Measurements from ENCODE around the gene ADK. TPM values are rescaled to one million over a fixed set of nuclear protein-coding genes. Genes with fewer than 3 reads are reported as not detected.
A peak's percentile ranks its signal among the peaks of the same experiment; 100 is the strongest.

The ADK gene
- total and polyA plus RNA-seq, 2 experiments from 2014 or later, result 39.9 to 53.0 TPM

DNA sequence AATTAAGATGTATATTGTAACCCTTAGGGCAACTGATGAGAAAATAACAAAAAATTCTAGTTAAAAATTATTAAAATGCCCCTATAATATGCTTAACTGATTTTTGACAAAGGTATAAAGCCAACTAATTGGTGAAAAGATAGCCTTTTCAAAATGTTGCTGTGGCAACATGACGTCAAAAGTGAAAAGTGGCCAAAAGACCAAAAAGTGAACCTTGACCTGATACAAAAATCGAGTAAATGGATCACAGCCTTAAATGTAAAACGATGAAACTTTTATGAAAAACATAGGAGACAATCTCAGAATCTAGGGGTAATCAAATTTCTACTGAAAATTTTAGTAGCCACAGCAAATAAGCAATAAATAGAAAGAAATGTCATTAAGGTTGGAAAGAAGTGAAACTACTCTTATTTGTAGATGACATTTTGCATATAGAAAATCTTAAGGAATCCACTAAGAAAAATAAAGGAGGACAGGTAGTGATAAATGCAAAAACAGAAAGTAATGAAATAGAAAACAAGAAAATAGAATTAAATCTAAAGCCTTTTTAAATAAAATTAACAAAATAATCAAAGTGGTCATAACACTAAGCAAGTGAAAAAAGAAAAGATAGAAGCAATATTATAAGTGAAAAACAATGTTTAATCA, 285.6 kb downstream of the ADK start (continued):
- TF ChIP-seq CTCF (conservative IDR thresholded peaks at IDR 0.05; ENCODE audit: low read depth in 2 of 2) (no peak), NANOG (IDR thresholded peaks at IDR 0.05; ENCODE audit: borderline replicate concordance) (no peak), POLR2AphosphoS5 (IDR thresholded peaks at IDR 0.05; ENCODE audit: low read depth) (no peak), CREB1 (CRISPR knock-in tag; IDR thresholded peaks at IDR 0.05; ENCODE audit: low read depth) (no peak), EZH2 (IDR thresholded peaks at IDR 0.05; ENCODE audit: low read depth, unreplicated experiment) (no peak)
- TF ChIP-seq, protein P1, sequence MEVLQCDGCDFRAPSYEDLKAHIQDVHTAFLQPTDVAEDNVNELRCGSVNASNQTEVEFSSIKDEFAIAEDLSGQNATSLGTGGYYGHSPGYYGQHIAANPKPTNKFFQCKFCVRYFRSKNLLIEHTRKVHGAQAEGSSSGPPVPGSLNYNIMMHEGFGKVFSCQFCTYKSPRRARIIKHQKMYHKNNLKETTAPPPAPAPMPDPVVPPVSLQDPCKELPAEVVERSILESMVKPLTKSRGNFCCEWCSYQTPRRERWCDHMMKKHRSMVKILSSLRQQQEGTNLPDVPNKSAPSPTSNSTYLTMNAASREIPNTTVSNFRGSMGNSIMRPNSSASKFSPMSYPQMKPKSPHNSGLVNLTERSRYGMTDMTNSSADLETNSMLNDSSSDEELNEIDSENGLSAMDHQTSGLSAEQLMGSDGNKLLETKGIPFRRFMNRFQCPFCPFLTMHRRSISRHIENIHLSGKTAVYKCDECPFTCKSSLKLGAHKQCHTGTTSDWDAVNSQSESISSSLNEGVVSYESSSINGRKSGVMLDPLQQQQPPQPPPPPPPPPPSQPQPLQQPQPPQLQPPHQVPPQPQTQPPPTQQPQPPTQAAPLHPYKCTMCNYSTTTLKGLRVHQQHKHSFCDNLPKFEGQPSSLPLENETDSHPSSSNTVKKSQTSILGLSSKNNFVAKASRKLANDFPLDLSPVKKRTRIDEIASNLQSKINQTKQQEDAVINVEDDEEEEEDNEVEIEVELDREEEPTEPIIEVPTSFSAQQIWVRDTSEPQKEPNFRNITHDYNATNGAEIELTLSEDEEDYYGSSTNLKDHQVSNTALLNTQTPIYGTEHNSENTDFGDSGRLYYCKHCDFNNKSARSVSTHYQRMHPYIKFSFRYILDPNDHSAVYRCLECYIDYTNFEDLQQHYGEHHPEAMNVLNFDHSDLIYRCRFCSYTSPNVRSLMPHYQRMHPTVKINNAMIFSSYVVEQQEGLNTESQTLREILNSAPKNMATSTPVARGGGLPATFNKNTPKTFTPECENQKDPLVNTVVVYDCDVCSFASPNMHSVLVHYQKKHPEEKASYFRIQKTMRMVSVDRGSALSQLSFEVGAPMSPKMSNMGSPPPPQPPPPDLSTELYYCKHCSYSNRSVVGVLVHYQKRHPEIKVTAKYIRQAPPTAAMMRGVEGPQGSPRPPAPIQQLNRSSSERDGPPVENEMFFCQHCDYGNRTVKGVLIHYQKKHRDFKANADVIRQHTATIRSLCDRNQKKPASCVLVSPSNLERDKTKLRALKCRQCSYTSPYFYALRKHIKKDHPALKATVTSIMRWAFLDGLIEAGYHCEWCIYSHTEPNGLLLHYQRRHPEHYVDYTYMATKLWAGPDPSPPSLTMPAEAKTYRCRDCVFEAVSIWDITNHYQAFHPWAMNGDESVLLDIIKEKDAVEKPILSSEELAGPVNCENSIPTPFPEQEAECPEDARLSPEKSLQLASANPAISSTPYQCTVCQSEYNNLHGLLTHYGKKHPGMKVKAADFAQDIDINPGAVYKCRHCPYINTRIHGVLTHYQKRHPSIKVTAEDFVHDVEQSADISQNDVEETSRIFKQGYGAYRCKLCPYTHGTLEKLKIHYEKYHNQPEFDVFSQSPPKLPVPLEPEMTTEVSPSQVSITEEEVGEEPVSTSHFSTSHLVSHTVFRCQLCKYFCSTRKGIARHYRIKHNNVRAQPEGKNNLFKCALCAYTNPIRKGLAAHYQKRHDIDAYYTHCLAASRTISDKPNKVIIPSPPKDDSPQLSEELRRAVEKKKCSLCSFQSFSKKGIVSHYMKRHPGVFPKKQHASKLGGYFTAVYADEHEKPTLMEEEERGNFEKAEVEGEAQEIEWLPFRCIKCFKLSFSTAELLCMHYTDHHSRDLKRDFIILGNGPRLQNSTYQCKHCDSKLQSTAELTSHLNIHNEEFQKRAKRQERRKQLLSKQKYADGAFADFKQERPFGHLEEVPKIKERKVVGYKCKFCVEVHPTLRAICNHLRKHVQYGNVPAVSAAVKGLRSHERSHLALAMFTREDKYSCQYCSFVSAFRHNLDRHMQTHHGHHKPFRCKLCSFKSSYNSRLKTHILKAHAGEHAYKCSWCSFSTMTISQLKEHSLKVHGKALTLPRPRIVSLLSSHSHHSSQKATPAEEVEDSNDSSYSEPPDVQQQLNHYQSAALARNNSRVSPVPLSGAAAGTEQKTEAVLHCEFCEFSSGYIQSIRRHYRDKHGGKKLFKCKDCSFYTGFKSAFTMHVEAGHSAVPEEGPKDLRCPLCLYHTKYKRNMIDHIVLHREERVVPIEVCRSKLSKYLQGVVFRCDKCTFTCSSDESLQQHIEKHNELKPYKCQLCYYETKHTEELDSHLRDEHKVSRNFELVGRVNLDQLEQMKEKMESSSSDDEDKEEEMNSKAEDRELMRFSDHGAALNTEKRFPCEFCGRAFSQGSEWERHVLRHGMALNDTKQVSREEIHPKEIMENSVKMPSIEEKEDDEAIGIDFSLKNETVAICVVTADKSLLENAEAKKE (CRISPR knock-in tag; IDR thresholded peaks at IDR 0.05), result no peak

DNA sequence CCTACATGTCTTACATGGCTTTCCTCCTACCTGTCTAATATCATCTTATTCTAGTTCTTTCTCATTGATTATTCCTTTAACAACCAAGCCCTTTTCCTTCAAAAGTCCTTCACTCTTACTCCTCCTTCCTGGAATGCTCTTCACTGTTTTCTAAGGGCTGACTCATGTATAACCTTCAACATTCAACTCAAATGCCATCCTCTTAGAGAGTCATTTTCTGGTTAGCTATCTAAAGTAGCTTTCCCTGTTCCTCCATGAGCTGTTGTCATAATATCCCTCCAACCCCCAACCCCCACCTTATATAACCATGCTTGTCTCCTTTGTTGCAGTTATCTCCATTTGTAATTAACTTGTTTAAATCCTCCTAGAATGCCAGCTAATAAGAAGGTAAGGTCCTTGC, 286.8 kb downstream of the ADK start:
- Histone ChIP-seq H3K4me3 (no peak overlapping the region), H3K79me2 (replicated peaks; ENCODE audit: insufficient read depth) (no peaks in the 10 kb centered on the region), H3F3A (replicated peaks; ENCODE audit: low read depth) (no peaks in the 10 kb centered on the region), H3K9me2 (ENCODE audit: insufficient read depth) (no peaks in the 10 kb centered on the region), H3K36me3 (ENCODE audit: insufficient read depth) (no peaks in the 10 kb centered on the region), H3K27ac (ENCODE audit: low read depth) (no peak overlapping the region), H3K4me1 (ENCODE audit: insufficient read depth) (peaks cover 26% of the 10 kb centered on the region), H4K20me1 (replicated peaks; ENCODE audit: insufficient read depth) (no peaks in the 10 kb centered on the region), H2AFZ (no peak overlapping the region), H3K4me2 (no peak overlapping the region), H3K27me3 (ENCODE audit: insufficient read depth) (no peaks in the 10 kb centered on the region)
- Mint-ChIP-seq H3K27me3 (ENCODE audit: insufficient read depth, low read depth, poor library complexity) (no peaks in the 10 kb centered on the region), H3K27ac (peak overlapping the region; percentile 13; the same call in 1 of the 2 replicates), H3K36me3 (ENCODE audit: low read depth) (no peaks in the 10 kb centered on the region), H3K4me1 (peaks cover 29% of the 10 kb centered on the region), H3K4me3 (no peak overlapping the region), H3K9me3 (no peaks in the 10 kb centered on the region; the same call in 2 of the 3 replicates)
- no peak for ATAC-seq
- no peak for DNase-seq (ENCODE audit: low spot score)
- no peak for TF ChIP-seq ZNF331 (CRISPR knock-in tag; IDR thresholded peaks at IDR 0.05; ENCODE audit: low read depth)
